Spinal cord (tissue), 10 donors: ENCODE data around the gene MBTPS1. TPM values are rescaled to one million over a fixed set of nuclear protein-coding genes. Genes with fewer than 3 reads are reported as not detected.

Experiments used
- DNase-seq, 6 donors: peaks; one replicate each; pipeline versions ENCODE4 v3.0.0 to v3.0.0-alpha.2; 2013 to 2015; ENCODE audit warnings: low spot score in 6 of 6, low read depth in 4 of 6
- H3K27ac ChIP-seq: one replicate; pipeline ENCODE4 v1.5.1; 2013; ENCODE audit warnings: low read depth, low read length, control low read depth
- H3K27me3 ChIP-seq: one replicate; pipeline ENCODE4 v1.6.1; 2013; ENCODE audit warnings: low read length; ENCODE audit not compliant: control insufficient read depth, insufficient read depth
- H3K36me3 ChIP-seq: one replicate; pipeline ENCODE4 v1.6.1; 2013; ENCODE audit warnings: low read length; ENCODE audit not compliant: control insufficient read depth, insufficient read depth
- H3K4me1 ChIP-seq: one replicate; pipeline ENCODE4 v1.6.1; 2013; ENCODE audit warnings: low read length; ENCODE audit not compliant: control insufficient read depth, insufficient read depth
- H3K4me3 ChIP-seq: one replicate; pipeline ENCODE4 v1.5.1; 2013; ENCODE audit warnings: low read depth, low read length, control low read depth
- H3K9me3 ChIP-seq: one replicate; pipeline ENCODE4 v1.6.1; 2013; ENCODE audit warnings: low read length; ENCODE audit not compliant: control insufficient read depth, insufficient read depth
- WGBS: methylation state at CpG from one replicate; pipeline ENCODE4 v1.1.5; 2013; ENCODE audit warnings: missing lambda C conversion rate; ENCODE audit not compliant: insufficient coverage; 5-methylcytosine and 5-hydroxymethylcytosine counted together
- polyA plus RNA-seq, 2 donors: library from polyadenylated mRNA; unstranded; fragments of 120-200 nt; gene quantifications; one replicate each; pipeline ENCODE4 v1.2.1, GENCODE V29; 2013; ENCODE audit not compliant: insufficient read length in 2 of 2
- total RNA-seq, 2 donors: library from RNA; depleted of rRNA in 1 of 2; stranded (reverse); fragments of 120-200 nt in 1 of 2; fragments of >200 nt in 1 of 2; gene quantifications; one replicate each; pipeline versions ENCODE4 v1.2.3 to v1.2.4, GENCODE V29; 2013 to 2014
- donor health status: healthy.

The MBTPS1 gene
- total and polyA plus RNA-seq, 4 donors: 66.2 to 84.3 (median 74.9) TPM

- Histone ChIP-seq H3K9me3 (no peaks in the 10 kb centered on the region), H3K27ac (no peak overlapping the region), H3K4me1 (peaks cover 4% of the 10 kb centered on the region), H3K27me3 (no peaks in the 10 kb centered on the region), H3K4me3 (no peak overlapping the region), H3K36me3 (peaks cover 63% of the 10 kb centered on the region)
- DNase-seq: peak in 2 of 6 donors; percentile 35 to 83
- WGBS: 73% methylated on average over 4 of the region's 10 CpGs
These were observed 25.3 kb downstream of the MBTPS1 start for GRCh38 chr16:84091460-84091859.

- H3K4me1 ChIP-seq: peaks cover 4% of the 10 kb centered on the region
- H3K9me3 ChIP-seq: no peaks in the 10 kb centered on the region
- peaks cover 65% of the 10 kb centered on the region for H3K36me3 ChIP-seq
- 40% methylated on average over 7 of the region's 9 CpGs for WGBS
- no peak overlapping the region for H3K27ac ChIP-seq
- H3K27me3 ChIP-seq: no peaks in the 10 kb centered on the region
- H3K4me3 ChIP-seq: no peak overlapping the region
- DNase-seq: peak in 4 of 6 donors; percentile 19 to 70 (median 44)
These were observed 26.5 kb downstream of the MBTPS1 start for GRCh38 chr16:84090211-84090610.

- no peak overlapping the region for H3K4me3 ChIP-seq
- no peaks in the 10 kb centered on the region for H3K27me3 ChIP-seq
- H3K9me3 ChIP-seq: no peaks in the 10 kb centered on the region
- 88% methylated on average over 10 of the region's 15 CpGs for WGBS
- no peak overlapping the region for H3K27ac ChIP-seq
- H3K36me3 ChIP-seq: peaks cover 67% of the 10 kb centered on the region
- peaks cover 8% of the 10 kb centered on the region for H3K4me1 ChIP-seq
- peak in 1 of 6 donors; percentile 28 for DNase-seq
These were observed 27.9 kb downstream of the MBTPS1 start for GRCh38 chr16:84088695-84089395.

DNA sequence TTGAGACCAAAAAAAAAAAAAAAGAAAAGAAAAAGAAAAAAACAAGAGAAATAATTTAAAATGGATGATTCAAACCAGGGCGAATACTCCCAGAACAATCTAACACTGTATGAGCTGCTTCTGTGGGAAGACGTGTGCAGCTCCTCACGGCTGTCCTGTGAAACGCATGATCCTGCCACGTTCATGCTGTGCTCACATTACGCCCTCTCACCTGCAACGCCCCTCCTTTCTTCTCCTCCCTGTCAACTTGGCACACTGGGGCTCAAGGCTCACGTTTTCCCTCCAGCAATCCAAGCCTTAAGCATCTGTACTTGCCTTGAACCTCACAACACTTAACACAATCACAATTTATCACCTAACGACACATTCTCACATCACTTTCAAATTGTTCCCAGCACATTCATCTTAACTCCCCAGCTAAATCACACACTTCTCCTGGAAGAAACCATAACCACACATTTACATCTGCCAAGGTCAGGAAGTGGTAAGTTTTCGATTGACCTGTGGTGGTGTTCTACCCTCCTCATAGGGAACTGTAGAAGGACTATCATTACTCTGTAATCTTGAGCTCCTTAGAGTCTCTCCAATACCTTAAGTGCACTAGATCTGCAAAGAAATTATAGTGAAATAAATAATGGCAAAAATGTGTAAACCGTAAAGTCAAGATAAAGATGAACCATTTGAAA lies 29.1 kb downstream of the MBTPS1 start:
- H3K36me3 ChIP-seq: peaks cover 63% of the 10 kb centered on the region
- H3K27me3 ChIP-seq: no peaks in the 10 kb centered on the region
- no peak for DNase-seq
- H3K4me1 ChIP-seq: peaks cover 13% of the 10 kb centered on the region
- H3K9me3 ChIP-seq: no peaks in the 10 kb centered on the region
- H3K27ac ChIP-seq: no peak overlapping the region
- H3K4me3 ChIP-seq: no peak overlapping the region
- 89% methylated on average over 9 of the region's 11 CpGs for WGBS

DNA sequence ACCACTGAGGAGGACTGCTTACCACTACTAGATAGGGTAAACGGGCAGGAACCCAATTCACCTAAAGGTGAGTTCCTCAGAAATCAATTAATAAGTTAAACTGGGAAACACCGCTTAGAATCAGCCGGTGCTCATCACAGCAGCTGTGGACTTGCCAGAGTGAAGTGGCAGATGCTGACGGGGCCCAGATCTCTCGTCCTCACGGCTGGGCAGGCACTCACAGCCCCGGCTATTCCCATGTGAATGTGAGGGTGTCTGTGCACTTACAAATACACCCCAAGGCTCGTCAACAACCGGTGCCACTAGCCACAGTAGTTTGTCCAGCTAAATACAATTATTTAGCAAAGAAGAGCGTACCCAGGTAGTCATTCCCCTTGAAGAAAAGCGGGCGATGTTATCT lies 29.7 kb downstream of the MBTPS1 start:
- Histone ChIP-seq H3K4me1 (peaks cover 15% of the 10 kb centered on the region), H3K9me3 (no peaks in the 10 kb centered on the region), H3K27me3 (no peaks in the 10 kb centered on the region), H3K36me3 (peaks cover 64% of the 10 kb centered on the region), H3K27ac (no peak overlapping the region), H3K4me3 (no peak overlapping the region)
- no peak for DNase-seq
- WGBS: 100% methylated on average over 3 of the region's 12 CpGs

DNA sequence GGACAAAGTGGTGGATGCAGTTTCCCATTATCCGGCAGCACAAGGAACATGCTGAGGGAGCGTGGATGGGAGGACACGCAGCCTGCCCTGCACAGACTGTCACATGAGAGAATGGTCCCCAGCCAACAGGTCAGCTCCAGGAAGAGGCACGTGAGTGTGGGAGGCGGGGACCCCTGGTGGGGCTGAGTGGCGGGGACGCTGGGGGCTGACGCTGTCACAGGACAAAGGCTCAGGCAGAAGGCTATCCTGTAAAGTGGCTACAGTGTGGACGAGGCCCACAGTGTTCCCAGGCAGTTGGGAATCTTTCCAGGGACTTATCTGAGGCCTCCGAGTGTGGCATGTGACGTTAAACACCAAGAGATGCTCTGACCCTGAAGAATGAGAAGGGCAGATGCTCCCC lies 30.4 kb downstream of the MBTPS1 start:
- 69% methylated on average over 11 of the region's 11 CpGs for WGBS
- Histone ChIP-seq H3K27ac (no peak overlapping the region), H3K36me3 (peaks cover 67% of the 10 kb centered on the region), H3K4me3 (no peak overlapping the region), H3K4me1 (peaks cover 20% of the 10 kb centered on the region), H3K9me3 (no peaks in the 10 kb centered on the region), H3K27me3 (no peaks in the 10 kb centered on the region)
- no peak for DNase-seq

GRCh38 chr16:84085773-84086172 lies 31.0 kb downstream of the MBTPS1 start:
- no peak overlapping the region for H3K27ac ChIP-seq
- no peak for DNase-seq
- peaks cover 20% of the 10 kb centered on the region for H3K4me1 ChIP-seq
- H3K36me3 ChIP-seq: peaks cover 68% of the 10 kb centered on the region
- no peak overlapping the region for H3K4me3 ChIP-seq
- WGBS: 82% methylated on average over 2 of the region's 6 CpGs
- no peaks in the 10 kb centered on the region for H3K9me3 ChIP-seq
- no peaks in the 10 kb centered on the region for H3K27me3 ChIP-seq

GRCh38 chr16:84085271-84085667 lies 31.5 kb downstream of the MBTPS1 start:
- no peak for DNase-seq
- Histone ChIP-seq H3K36me3 (peaks cover 71% of the 10 kb centered on the region), H3K27me3 (no peaks in the 10 kb centered on the region), H3K27ac (no peak overlapping the region), H3K4me1 (peaks cover 20% of the 10 kb centered on the region), H3K4me3 (no peak overlapping the region), H3K9me3 (no peaks in the 10 kb centered on the region)
- 100% methylated on average over 3 of the region's 8 CpGs for WGBS

GRCh38 chr16:84084570-84085270 lies 32.0 kb downstream of the MBTPS1 start:
- H3K9me3 ChIP-seq: no peaks in the 10 kb centered on the region
- no peak overlapping the region for H3K27ac ChIP-seq
- WGBS: 47% methylated on average over 11 of the region's 11 CpGs
- peaks cover 20% of the 10 kb centered on the region for H3K4me1 ChIP-seq
- H3K4me3 ChIP-seq: no peak overlapping the region
- peak in 2 of 6 donors; percentile 60 to 84 for DNase-seq
- H3K36me3 ChIP-seq: peaks cover 72% of the 10 kb centered on the region
- no peaks in the 10 kb centered on the region for H3K27me3 ChIP-seq
